Lower lobe of right lung (tissue), 2 donors: ENCODE data around the gene SLC38A8. TPM values are rescaled to one million over a fixed set of nuclear protein-coding genes. Genes with fewer than 3 reads are reported as not detected.

Source experiments
- ATAC-seq, 2 donors: fragments of 200-7000 bp; cut with Tn5 transposase; one replicate each; pipeline ENCODE4 v1.9.1; 2020 to 2022; ENCODE audit warnings: mild to moderate bottlenecking in 2 of 2, moderate library complexity in 2 of 2
- DNase-seq: peaks from one replicate; pipeline ENCODE4 v3.0.0-alpha.2; 2020
- H3K27ac ChIP-seq: fragments of 200-600 bp; one replicate; pipeline ENCODE4 v1.8.0; 2022
- H3K27me3 ChIP-seq: fragments of 200-600 bp; one replicate; pipeline ENCODE4 v1.8.0; 2022; ENCODE audit warnings: low read depth
- H3K36me3 ChIP-seq: fragments of 200-600 bp; one replicate; pipeline ENCODE4 v1.8.0; 2022; ENCODE audit warnings: mild to moderate bottlenecking
- H3K4me1 ChIP-seq: fragments of 200-600 bp; one replicate; pipeline ENCODE4 v1.8.0; 2022
- H3K4me3 ChIP-seq: fragments of 200-600 bp; one replicate; pipeline ENCODE4 v1.8.0; 2022; ENCODE audit warnings: mild to moderate bottlenecking
- H3K9me3 ChIP-seq: fragments of 200-600 bp; one replicate; pipeline ENCODE4 v1.8.0; 2022
- CTCF ChIP-seq: fragments of 200-600 bp; IDR thresholded peaks from one replicate; pipeline ENCODE4 v1.8.0; 2022; ENCODE audit warnings: antibody characterized with exemption, mild to moderate bottlenecking
- intact Hi-C: fragments of 100-400 bp; cut with DNase I; formaldehyde crosslinking; loops from one replicate; pipeline ENCODE4 v1.11.0; 2022
- total RNA-seq: library from RNA; stranded (reverse); fragmentation: NEBNext Ultra II Directional; extraction: Animal tissue kit (Norgen Biotek cat#: 25700); gene quantifications from one replicate; pipeline ENCODE4 v1.2.1, GENCODE V29; 2021
- donor health status: DM: no; HTN: yes; CAD: no; lungs with severe emphysema.

The SLC38A8 gene
- total RNA-seq, 1 donor from 2014 or later: not detected

GRCh38 chr16:84068783-84069462 lies 26.3 kb upstream of the SLC38A8 start:
- intact Hi-C loops: no loop called here
- ATAC-seq (peak; percentile 36 to 67), DNase-seq (no peak)
- Histone ChIP-seq H3K9me3 (no peaks in the 10 kb centered on the region), H3K36me3 (peaks cover 100% of the 10 kb centered on the region), H3K4me3 (no peak overlapping the region), H3K27ac (no peak overlapping the region), H3K27me3 (no peaks in the 10 kb centered on the region), H3K4me1 (no peaks in the 10 kb centered on the region)
- TF ChIP-seq CTCF: no peak

GRCh38 chr16:84068041-84068440 lies 25.4 kb upstream of the SLC38A8 start:
- TF ChIP-seq CTCF: no peak
- H3K27ac ChIP-seq: no peak overlapping the region
- ATAC-seq (no peak), DNase-seq (no peak)
- no peaks in the 10 kb centered on the region for H3K27me3 ChIP-seq
- H3K4me3 ChIP-seq: no peak overlapping the region
- intact Hi-C loops: no loop called here
- H3K4me1 ChIP-seq: no peaks in the 10 kb centered on the region
- no peaks in the 10 kb centered on the region for H3K9me3 ChIP-seq
- H3K36me3 ChIP-seq: peaks cover 100% of the 10 kb centered on the region

- DNase-seq (no peak), ATAC-seq (no peak)
- H3K36me3 ChIP-seq: peaks cover 100% of the 10 kb centered on the region
- intact Hi-C loops: no loop called here
- no peak overlapping the region for H3K4me3 ChIP-seq
- H3K27me3 ChIP-seq: no peaks in the 10 kb centered on the region
- H3K4me1 ChIP-seq: no peaks in the 10 kb centered on the region
- TF ChIP-seq CTCF: no peak
- H3K27ac ChIP-seq: no peak overlapping the region
- no peaks in the 10 kb centered on the region for H3K9me3 ChIP-seq
Observed at GRCh38 chr16:84067640-84068039, 25.0 kb upstream of the SLC38A8 start.

- ATAC-seq (peak in 1 of 2 donors; percentile 59), DNase-seq (no peak)
- Histone ChIP-seq H3K36me3 (peaks cover 100% of the 10 kb centered on the region), H3K4me3 (no peak overlapping the region), H3K27ac (no peak overlapping the region), H3K27me3 (no peaks in the 10 kb centered on the region), H3K9me3 (no peaks in the 10 kb centered on the region), H3K4me1 (no peaks in the 10 kb centered on the region)
- TF ChIP-seq CTCF: peak; percentile 60
- intact Hi-C loops: no loop called here
Observed at GRCh38 chr16:84065536-84066132, 23.0 kb upstream of the SLC38A8 start.

- Histone ChIP-seq H3K36me3 (peaks cover 100% of the 10 kb centered on the region), H3K27ac (no peak overlapping the region), H3K4me3 (no peak overlapping the region), H3K27me3 (no peaks in the 10 kb centered on the region), H3K9me3 (no peaks in the 10 kb centered on the region), H3K4me1 (no peaks in the 10 kb centered on the region)
- no peak for TF ChIP-seq CTCF
- intact Hi-C loops: no loop called here
- ATAC-seq (no peak), DNase-seq (no peak)
Observed at GRCh38 chr16:84063980-84064379, 21.4 kb upstream of the SLC38A8 start.
